NCI-H2107 treated with DMSO at 0.1 percent for 48 hours (cell line): ENCODE measurements around the gene ARFIP1.
"Not testable (repeated sequence)": the region's sequence is repeated elsewhere in the genome, so short reads cannot be mapped to it uniquely, and the experiment has no call there.

Experiments
- DNase-seq: peaks from one replicate; lab custom pipeline; 2025; ENCODE audit not compliant: unreplicated experiment; lab: John Stamatoyannopoulos, UW

Gene ARFIP1

GRCh38 chr4:152785639-152786615, 6.2 kb downstream of the ARFIP1 start:
- no peak for DNase-seq

- no peak for DNase-seq
Observed at GRCh38 chr4:152786627-152787026, 6.9 kb downstream of the ARFIP1 start.

DNA sequence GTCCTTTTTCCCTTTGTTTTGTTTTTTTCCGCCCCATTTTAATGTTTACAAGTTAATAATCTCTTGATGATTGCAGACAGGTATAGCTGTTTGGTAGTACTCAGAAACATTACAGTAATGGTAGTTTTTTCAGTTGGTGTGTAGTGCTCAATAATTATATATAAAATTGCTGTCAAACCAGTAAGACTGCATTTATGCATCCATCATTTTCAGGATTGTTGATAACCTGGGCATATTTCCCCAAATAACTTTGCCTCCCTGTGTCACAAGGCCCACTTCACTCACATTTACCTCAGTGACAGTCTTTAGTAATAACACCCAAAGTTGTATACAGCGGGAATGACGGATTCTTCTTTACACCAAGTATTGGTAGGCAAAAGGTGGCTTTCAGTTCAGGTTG, 16.1 kb downstream of the ARFIP1 start:
- DNase-seq = no peak

DNA sequence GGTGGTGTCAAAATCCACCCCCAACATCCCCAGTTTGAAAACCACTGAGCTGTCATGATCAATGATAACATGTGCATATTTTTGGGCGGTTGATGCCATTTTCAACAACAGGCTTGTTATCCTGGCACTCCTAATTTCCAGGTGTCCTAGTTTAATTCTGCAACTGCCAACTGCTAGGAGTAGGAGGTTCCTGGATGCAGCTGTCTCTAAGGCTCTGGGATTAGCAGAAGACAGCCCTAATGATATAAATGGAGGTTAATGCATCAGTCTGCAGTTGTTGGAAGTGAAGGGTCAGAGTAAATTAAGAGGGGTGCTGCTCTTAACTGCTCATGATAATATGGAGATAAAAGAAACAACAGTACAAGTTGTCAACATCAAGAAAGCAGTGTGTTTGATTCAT, 23.8 kb downstream of the ARFIP1 start:
- no peak for DNase-seq

- no peak for DNase-seq
Observed at GRCh38 chr4:152805071-152805650, 25.4 kb downstream of the ARFIP1 start.

- no peak for DNase-seq
Observed at GRCh38 chr4:152805818-152806217, 26.1 kb downstream of the ARFIP1 start.

GRCh38 chr4:152806501-152807125, 26.9 kb downstream of the ARFIP1 start:
- no peak for DNase-seq

- no peak for DNase-seq
Observed at GRCh38 chr4:152807294-152807829, 27.6 kb downstream of the ARFIP1 start.

GRCh38 chr4:152808670-152809069, 28.9 kb downstream of the ARFIP1 start:
- no peak for DNase-seq

DNA sequence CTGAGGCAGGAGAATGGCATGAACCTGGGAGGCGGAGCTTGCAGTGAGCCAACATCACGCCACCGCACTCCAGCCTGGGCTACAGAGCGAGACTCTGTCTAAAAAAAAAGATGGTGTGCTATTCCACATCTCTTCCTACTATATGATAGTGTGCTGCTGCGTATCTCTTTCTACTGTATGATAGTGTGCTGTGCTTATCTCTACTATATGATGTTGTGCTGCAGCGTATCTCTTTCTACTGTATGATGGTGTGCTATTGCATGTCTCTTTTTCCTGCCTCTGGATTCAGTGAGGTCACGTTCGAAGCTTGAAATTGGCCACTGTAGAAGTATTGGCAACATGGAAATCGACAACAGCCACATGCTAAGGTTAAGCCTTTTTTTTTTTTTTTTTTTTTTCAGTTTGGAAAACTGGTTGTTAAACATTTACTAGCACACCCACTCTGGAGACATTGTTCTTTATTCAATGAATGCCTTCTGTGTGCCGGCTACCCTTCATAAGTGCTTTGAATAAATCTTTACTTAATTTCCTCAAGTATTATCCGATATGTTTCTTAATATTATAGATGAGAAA, 31.0 kb downstream of the ARFIP1 start:
- no peak for DNase-seq

DNA sequence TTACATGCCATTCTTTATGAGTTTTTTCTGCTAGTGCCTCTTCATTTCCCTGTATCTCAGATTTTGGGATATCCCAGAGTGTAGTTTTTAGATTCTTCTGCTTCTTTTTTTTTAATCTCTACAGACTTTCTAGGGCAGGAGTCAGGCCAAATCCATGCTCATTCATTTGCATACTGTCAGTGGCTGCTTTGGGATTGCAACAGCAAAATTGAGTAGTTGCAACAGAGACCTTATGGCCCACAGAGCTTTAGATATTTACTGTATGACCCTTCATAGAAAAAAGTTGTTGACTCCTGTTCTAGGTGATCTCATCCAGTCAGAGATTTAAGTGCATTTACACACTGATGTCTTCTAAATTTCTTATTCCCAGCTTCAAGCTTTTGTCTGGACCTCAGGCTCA, 35.3 kb downstream of the ARFIP1 start:
- no peak for DNase-seq

GRCh38 chr4:152817331-152817730, 37.6 kb downstream of the ARFIP1 start:
- DNase-seq = no peak

GRCh38 chr4:152819026-152819645, 39.4 kb downstream of the ARFIP1 start:
- no peak for DNase-seq

DNA sequence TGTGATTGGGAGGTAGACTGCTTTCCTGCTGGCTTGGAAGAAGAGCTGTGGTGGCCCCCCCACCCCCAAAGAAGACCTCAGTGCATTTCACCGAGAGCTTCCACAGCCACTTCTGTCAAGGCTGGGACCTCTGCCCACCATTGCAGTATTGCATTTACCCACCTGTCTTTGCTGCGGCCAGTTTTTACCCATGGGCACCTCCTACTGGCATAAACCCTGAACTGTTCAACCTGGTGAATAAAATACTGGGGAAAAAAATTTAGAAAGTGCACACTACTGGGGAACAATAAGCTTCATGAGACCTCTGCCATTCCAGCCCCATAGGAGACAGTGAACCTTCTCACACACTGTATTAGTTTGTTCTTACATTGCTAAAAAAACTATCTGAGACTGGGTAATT, 40.3 kb downstream of the ARFIP1 start:
- no peak for DNase-seq

DNA sequence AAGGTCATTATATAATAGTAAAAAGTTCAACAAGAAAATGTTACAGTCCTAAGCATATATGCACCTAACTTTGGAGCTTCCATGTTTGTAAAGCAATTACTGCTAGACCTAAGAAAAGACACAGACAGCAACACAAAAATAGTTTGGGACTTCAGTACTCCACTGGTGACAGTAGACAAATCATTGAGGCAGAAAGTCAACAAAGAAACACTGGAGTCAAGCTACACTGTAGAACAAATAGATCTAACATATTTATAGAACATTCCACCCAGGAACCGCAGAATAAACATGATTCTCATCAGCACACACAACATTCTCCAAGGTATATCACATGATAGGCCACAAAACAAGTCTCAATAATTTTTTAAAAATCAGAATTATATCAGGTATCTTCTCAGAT, 42.6 kb downstream of the ARFIP1 start:
- DNase-seq = no peak

- DNase-seq = no peak
Observed at GRCh38 chr4:152824561-152824960, 44.8 kb downstream of the ARFIP1 start.

GRCh38 chr4:152825336-152825735, 45.6 kb downstream of the ARFIP1 start:
- no peak for DNase-seq

DNA sequence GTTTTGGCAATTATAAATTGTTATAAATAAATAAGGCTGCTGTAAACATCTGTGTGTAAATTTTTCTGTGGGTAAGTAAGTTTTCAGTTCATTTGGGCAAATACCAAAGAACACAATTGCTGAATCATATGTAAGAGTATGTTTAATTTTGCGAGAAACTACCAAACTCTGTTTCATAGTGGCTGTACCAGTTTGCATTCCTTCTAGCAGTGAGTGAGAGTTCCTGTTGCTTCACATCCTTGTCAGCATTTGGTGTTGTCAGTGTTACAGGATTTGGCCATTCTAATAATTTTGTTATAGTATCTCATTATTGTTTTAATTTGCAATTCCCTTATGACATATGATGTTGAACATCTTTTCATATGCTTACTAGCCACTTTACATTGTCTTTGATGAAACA, 48.4 kb downstream of the ARFIP1 start:
- no peak for DNase-seq

DNA sequence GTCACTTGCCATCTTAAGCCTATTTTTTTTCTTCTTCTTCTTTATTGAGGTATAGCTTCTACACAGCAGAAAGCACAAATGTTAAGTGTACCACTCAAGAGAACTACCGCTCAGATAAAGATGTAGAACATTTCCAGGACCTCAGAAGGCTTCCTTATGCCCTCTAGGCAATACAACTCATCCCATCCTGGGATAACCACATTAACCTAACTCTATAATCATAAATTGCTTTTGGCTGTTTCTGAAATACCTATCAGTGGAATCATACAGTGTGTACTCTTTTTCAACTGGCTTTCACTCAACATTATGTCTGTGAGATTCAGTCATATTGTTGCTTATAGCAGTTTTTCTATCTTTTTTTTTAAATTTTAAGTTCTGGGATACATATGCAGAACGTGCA, 51.7 kb downstream of the ARFIP1 start:
- DNase-seq = no peak

DNA sequence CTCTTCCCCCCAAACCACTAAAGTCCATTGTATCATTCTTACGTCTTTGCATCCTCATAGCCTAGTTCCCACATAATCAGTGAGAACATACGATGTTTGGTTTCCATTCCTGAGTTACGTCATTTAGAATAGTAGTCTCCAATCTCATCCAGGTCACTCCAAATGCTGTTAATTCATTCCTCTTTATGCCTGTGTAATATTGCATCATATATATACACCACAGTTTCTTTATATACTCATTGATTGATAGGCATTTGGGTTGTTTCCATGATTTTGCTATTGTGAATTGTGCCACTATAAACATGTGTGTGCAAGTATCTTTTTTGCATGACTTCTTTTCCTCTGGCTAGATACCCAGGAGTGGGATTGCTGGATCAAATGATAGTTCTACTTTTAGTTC, 57.2 kb downstream of the ARFIP1 start:
- no peak for DNase-seq

GRCh38 chr4:152839729-152840128, 60.0 kb downstream of the ARFIP1 start:
- DNase-seq = not testable (repeated sequence)
